Glomerular visceral epithelial cell (primary cell): ENCODE data around the gene TTC39A.

ENCODE experiments used
- DNase-seq: peaks from one replicate; pipeline ENCODE4 v3.0.0-alpha.2; 2016; ENCODE audit errors: extremely low spot score

The TTC39A gene

GRCh38 chr1:51336711-51337110, 6.3 kb upstream of the TTC39A start:
- no peak for DNase-seq

DNA sequence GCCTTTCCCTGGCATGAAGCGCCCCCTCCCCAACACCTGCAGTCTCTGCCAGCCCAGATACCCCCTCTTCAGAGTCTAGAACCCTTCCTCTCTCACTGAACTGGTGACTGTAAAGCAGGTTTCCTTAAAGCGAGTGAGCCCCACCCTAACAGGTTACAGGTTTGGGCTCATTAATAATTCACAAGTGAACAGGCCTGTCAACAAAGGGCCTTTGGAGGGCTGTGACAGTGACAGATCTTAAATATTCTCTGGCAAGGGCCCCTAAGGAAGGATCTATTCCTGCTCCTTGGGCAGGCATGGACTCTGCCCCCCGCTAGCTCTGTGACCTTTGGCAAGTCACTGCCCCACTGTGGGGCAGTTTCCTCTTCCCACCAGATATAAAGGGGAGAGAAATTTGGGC, 5.6 kb upstream of the TTC39A start:
- no peak for DNase-seq

DNA sequence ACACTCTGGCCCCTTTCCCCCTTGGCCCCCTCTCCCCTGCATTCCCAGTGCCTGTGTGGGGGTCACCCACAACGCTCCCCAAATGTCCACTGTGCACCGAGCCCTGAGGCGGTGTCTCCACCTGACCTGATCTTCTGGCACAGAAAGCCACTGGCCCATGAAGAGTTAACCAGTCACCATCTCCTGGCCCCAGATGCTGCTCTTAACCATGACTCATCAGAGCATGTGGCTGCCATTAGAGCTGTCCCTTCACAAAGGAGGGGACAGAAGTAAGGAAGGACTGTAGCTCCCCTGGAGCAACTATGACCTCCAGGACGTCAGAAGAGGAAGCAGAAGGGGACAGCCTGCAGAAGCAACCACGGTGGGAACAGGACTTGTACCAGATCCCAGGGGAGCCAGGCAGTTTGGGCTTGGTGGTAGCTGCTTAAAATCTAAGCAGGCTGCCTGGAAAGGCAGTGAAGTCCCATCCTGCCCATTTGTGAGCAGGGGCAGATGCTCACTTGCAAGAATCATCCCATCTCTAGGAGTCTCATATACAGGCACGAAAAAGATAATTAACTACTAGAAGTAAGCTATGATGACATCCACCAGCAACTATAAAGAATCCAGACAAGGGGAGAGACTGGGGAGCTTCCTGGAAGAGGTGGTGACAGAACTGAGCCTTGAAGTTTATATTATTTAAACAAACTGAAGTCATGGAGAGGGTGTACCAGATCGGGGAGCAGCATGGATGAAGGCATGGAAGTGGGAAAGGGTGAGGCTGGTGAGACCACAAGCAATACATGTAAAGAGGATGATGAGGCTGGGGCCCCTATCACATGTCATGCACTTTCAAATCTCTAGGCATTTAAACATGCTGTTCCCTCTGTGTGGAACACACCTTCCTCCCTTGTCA, 1.1 kb upstream of the TTC39A start:
- peak; percentile 65 for DNase-seq

- no peak for DNase-seq
These were observed 678 bp downstream of the TTC39A start for GRCh38 chr1:51329443-51330325.

- no peak for DNase-seq
These were observed 1.4 kb downstream of the TTC39A start for GRCh38 chr1:51328926-51329325.

- no peak for DNase-seq
These were observed 2.1 kb downstream of the TTC39A start for GRCh38 chr1:51328279-51328678.

GRCh38 chr1:51327386-51327785, 3.0 kb downstream of the TTC39A start:
- no peak for DNase-seq

DNA sequence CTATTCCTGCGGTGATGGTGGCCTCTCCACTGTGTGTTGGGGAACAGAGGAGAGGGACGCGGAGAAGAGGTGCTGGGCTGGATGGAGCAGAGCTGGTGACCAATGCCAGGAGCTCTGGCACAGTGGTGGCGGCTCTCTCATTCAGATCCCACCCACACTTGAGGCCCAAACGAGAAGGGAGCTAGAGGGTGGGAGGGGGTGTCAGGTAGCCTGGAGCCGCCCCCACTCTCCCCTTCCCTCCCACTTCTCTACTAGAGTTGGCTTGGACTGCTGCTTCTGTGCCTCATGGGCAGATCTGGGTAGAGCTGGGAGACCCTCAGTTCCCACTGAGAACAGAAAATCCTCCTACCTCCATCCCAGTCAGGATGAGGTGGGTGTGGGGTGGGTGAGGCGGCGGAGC, 3.5 kb downstream of the TTC39A start:
- no peak for DNase-seq

DNA sequence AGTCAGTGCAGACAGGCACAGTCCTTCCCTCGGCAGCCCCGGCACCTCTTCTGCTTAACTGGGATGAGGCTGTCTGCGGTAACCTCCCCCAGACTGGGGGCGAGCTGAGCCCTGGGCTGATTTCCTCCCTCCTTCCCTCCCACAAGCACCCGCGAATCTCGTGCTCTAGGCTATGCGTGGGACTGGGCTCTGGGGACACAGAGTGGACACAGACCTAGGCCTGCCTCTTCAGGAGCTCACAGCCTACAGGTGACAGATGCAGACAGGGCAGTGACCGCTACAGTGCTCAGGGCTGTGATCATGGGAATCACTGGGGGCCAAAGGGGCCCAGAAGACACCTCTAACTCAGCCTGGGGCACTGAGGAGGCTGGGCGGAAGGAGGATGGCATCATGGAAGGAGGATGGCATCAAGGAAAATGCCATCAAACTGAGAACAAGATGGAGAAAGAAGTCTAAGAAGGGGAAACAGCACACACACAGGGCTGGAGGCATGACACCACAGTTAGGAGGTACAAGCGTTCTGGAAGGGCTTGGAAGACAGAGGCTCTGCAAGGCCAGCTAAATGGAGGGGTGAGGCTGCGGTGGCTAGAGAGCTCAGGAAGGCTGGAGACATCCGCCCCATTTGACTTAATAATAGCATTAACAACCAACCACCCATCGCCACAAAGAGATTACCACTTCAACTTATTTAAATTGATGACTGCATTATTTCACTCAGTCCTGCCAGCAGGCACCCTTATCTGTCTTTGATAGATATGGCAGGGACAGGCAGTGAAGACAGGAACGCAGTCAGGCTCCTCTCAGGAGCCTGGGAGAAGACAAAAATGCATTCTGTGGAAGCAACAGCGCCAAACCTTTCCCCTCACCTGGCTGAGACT, 4.2 kb downstream of the TTC39A start:
- no peak for DNase-seq

- DNase-seq: no peak
These were observed 5.0 kb downstream of the TTC39A start for GRCh38 chr1:51325391-51325790.

DNA sequence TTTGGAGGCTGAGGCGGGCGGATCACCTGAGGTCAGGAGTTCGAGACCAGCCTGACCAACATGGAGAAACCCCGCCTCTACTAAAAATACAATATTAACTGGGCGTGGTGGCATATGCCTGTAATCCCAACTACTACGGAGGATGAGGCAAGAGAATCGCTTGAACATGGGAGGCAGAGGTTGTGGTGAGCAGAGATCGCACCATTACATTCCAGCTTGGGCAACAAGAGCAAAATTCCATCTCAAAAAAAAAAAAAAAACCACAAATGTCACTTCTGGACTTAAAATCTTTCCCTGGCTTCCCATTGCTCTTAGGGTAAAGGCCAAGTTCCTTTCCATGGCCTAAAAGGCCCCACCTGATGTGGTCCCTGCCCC, 5.4 kb downstream of the TTC39A start:
- peak; percentile 61 for DNase-seq

DNA sequence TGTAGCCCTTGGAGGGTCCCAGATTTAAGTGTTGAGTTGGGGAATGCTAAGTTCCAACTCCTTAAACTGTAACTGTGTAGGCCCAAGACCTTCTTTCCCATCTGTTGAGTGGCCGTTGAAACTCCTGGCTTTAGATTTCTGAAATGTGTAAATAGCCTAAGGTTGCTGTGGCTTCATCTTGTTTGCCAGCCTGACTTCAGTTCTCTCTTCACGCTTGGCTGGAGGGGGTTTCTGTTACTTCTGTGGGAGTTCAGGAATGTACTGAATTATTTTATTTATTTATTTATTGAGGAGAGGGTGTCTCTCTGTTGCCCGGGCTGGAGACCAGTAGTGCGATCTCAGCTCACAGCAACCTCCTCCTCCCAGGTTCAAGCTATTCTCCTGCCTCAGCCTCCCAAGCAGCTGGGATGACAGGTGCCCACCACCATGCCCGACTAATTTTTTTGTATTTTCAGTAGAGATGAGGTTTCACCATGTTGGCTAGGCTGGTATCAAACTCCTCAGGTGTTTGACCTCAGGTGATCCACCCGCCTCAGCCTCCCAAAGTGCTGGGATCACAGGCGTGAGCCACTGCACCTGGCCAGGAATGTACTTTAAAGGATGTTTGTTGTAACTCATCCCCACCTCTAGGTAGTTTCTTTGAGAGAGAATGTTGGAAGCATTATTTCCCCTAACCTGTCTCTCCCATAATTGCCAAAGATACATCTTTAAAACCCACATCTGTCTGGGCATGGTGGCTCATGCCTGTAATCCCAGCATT, 5.9 kb downstream of the TTC39A start:
- peak; percentile 84 for DNase-seq

DNA sequence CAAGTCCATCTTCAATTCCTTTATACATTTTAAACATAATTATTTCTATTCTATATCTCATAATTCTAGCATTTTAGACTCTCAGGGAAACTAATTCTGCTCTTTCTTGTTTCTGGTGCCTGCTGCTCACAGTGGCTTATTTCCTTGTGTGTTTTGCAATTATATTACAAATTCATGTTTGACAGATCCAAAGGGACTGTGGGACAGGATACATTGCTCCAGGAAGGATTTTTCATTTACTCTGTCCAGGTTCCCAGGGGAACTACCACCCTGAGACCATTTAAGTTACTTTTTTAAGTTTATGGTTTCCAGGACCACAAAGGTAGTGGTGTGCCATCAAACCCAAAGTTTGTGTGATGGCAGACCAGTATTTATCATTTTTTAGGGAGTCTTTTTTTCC, 6.6 kb downstream of the TTC39A start:
- no peak for DNase-seq

GRCh38 chr1:51322417-51323101, 7.8 kb downstream of the TTC39A start:
- no peak for DNase-seq

- no peak for DNase-seq
These were observed 8.5 kb downstream of the TTC39A start for GRCh38 chr1:51321924-51322280.

- no peak for DNase-seq
These were observed 9.1 kb downstream of the TTC39A start for GRCh38 chr1:51320967-51321923.

GRCh38 chr1:51317798-51318197, 12.6 kb downstream of the TTC39A start:
- DNase-seq: no peak

- peak; percentile 97 for DNase-seq
These were observed 13.6 kb downstream of the TTC39A start for GRCh38 chr1:51316846-51317120.

DNA sequence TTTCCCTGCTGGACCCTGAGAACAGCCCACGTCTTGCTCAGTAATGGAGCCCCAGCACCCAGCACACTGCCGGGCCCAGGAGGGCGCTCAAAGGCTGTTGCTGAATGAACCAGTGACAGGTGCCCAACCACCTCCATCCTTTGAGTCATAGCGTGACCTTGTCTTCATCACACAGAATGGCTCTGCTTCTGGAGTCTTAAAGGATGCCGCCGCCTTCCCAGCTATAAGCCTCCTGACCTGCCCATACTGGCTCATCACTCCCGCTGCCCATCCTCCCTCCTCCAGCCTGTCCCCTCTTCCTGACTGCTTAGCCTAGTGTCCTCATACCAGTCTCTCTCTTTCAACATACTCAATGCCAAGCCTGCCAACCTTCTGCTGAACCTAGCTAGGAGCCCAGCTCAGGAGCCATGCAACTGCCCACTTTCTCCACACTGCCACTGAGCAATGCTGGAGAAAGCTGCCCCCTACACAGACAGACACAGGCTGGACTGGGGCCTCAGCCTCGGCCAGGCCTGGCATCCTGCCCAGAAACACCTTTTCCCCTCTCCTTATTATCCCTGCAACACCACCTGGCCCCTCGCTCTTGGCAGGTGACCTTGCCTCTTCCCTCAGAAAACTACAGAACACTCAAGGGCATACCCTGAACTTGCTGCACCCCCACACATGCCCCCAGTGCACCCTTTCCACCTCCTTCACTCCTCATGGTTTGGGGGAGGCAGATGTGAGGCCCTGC, 14.1 kb downstream of the TTC39A start:
- peak; percentile 86 for DNase-seq
